GM19240 (cell line): ENCODE measurements around the gene TMEM272.

Experiments
- DNase-seq: peaks from one replicate; pipeline ENCODE4 v3.0.0; 2011; ENCODE audit warnings: low spot score; ENCODE audit not compliant: insufficient read length

TMEM272 gene

DNA sequence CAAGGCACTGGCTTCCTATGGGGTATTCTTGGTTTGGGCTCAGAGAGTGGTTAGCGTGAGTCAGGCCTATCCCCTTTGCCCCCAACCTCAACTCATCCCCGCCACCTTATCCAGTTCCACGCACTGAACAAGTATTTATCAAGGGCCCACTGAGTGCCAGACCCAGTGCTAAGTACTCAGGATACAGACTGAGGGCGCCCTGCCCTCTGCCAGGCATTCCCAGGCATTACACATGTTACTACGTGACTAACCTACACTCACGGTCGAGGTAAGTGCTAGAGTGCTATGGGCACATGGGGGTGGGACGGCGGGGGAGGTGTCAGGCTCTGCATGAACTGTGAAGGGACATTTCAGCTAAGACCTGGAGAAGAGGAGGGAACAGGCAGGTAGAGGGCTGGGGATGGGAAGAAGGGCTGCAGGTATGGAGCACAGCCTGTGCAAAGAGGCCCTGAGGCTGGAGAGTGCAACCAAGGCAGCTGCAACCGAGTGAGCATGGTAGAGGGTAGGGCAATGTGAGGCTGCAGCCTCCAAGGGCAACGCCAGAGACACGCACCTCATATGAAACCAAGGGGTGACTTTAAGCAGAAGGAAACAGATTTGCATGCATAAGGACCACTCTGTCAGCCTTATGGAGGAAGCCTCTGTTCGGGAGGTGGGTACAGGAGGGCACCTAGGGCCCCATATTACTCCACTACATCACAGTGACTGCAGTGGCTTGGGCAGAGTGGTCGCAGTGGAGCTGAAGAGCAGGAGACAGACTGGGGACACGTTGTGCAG is 63.5 kb downstream of the TMEM272 start:
- DNase-seq, result no peak

DNA sequence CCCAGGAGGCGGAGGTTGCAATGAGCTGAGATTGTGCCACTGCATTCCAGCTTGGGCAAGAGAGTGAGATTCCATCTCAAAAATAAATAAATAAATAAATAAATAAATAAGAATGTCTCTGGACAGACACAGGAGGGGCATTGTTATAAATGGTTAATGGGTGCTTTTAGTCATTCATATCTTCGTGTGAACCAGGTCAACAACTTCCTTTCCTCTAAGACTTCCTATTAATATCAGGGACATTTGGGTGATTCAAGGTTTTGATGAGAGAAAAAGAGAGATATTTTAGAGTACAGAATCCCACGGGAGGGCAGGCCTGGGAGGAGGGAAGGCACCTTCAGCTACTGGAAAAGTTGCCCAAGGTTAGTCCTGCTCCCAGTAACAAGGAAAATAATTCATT is 64.9 kb downstream of the TMEM272 start:
- DNase-seq, result no peak

DNA sequence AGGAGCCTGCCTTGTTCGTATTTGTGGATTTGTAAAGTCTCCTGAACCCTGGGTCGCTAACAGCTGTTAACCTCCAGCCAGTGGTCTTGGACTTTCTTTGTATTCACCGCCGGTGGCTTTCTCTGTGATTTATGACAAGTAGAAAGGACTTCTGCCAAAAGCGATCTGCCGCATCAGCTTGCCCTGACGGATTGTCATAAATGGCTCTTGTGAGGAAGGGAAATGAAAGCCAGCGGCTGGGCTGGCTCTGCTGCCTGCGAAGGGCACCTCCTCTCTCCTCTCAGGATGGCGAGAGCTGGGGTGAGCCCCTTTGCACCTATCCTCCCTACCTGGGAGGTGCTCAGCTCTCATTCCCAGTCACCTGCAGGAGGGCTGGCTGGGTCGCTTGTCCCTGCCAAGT is 66.6 kb downstream of the TMEM272 start:
- no peak for DNase-seq

DNA sequence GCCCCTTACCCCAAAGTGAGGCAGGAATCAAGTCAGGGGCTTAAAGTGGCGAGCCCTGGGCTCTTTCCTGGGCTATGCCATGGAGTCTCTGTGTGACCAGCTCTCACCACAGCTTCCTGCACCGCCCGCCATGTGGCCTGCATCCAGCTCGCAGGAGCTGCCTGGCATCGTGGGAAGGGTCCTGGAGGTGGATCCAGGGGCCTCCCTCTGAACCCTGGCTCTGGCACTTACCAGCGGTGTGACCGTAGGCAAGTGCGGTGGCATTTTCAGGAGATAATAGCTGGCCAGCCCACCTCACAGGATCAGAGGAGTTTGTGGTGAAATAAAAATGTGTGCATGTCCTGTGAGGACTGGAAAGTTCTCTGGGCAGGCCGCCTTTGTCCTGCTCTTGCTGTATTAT is 67.1 kb downstream of the TMEM272 start:
- no peak for DNase-seq

DNA sequence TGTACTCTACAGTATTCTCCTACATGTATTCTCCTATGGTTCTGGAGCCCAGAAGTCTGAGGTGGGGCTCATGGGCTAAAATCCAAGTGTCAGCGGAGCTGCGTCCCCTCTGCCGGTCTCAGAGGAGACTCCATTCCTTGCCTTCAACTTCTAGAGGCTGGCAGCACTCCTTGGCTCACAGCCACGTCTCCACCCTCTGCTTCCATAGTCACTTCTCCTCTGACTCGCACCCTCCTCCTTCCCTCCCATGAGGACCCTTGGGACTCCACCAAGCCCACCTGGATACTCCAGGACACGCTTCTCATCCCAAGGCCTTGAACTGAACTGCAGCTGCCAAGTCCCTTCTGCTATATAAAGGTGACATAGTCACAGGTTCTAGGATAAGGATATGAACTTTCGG is 68.8 kb downstream of the TMEM272 start:
- no peak for DNase-seq

DNA sequence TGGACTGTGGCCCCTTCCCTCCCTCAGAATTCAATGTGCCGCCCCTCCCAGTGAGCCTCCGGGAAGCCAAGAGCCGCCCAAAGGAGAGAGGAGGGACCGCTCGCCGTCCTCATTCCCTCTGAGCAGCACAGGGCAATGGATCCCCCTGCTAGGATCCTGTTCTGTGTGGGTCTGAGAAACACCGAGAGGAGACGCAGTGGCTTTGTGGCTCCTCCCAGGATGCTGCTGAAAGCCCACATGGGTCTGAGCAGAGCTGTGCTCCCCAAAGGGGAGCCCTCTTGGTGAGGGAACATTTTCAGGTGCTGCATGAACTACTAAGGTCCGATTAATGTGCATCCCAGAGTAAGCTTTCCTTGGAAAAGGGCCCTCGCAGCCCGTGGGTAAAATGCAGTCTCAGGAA is 71.5 kb downstream of the TMEM272 start:
- no peak for DNase-seq

DNA sequence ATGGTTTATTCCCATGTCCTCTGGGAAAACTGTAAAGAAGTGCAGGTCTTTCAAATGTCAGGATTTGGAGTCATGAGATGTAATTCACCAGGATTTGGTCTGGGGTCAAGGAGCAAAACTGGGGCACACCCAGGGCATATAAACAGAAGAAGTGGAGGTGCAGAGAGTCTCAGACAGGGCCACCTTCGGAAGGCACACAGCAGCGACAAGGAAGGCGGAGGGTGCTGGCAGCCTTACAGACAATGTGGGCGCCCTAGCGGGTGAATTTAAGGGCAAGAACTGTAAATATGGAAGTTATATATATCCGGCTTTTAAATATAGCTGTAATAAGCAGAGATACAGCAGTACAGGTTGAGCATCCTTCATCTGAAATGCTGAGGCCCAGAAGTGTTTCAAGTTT is 72.2 kb downstream of the TMEM272 start:
- DNase-seq, result no peak

DNA sequence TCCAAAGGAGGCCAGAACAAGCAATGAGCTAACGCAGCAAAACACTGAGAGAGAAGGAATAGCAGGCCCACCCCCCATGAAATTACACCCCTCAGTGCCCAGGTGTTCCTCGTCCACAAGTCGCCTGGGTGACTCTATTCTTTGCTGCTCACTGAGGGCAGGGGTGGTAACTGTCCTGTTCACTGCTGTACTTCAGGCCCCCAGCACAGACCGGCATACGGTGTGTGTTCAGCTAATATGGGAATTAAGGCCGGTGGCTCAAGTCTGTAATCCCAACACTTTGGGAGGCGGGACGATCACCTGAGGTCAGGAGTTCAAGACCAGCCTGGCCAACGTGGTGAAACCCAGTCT is 72.9 kb downstream of the TMEM272 start:
- no peak for DNase-seq

DNA sequence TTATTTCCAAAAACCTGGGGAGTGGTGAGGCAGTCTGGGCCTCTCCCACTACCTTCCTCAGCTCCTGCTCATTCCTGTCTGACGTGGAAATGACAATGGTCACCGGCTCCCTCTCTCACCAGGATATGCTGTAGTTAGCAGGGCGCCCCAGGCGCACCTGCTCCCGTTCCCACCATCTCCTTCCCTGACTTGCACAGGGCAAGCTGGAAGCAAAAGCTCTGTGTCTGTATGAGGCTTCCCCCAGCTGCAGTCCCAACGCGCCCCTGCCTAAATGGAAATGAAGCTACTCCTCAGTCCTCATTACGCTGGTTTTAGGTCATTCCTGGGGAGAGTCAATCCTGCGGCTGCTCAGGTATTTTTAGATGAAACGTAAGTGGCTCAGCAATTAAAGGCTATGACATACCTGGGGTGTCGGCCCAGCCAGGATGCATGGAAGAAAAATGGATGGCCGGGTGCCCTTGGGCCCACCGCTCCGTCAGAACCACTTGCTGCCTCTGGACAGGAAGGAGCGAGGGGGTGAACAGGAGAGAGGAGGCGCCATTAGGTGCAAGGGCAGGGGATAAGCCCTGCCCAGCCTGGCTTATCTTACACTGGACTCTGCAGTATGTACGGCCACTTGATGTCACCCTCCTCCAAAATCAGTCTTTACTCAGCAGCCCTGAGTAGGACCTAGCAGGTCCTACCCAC is 73.4 kb downstream of the TMEM272 start:
- no peak for DNase-seq

DNA sequence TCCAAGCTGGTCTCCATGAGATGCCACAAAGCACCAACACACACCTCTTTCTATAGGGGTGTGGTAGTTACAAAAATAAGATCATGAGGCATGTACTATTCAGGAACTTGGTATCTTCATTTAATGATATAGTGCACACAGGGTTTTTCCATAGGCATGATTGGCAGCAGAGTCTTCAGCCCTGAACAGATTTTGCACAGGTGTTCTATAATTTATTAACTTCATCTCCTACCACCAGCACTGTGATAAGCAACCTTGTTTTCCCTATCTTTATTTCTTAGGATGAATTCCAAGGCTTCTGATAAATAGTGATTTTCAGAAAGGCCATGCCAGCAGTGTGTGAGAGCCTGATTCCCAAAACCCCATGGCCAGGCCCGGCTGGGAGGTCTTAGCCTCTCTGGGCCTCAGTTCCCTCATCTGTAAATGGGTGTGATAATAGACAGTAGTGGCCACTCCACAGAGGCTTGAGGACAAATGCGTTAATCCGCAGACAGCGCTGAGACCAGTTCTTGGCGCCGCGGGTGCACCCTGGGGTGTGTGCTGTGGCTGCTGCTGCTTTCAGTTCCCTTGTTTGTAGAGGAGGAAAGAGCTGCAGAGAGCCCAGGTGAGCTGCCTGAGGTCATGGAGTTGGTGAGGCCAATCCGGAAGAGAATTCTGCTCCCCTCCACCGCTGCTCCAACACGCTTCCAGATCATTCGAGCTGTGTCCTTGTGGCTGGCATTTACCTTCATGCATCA is 74.1 kb downstream of the TMEM272 start:
- DNase-seq, result no peak

DNA sequence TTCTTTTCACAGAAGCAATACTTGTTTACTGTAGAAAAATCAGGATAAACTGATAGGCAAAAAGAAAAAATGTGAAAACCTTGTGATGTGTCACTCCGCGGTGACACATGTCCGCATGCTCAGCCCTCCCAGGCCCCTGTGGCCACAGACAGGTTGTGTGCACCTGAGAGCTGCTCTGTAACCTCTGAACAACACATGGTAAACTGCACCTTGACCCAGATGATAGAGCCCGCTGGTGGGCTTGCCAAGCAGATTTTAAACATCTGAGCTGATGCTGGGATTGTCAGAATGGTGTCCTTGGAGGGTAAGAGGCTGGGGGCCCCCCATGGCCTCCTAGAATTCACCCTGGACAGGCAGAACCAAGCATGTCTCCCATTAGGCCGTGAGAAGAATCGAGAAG is 74.8 kb downstream of the TMEM272 start:
- no peak for DNase-seq

DNA sequence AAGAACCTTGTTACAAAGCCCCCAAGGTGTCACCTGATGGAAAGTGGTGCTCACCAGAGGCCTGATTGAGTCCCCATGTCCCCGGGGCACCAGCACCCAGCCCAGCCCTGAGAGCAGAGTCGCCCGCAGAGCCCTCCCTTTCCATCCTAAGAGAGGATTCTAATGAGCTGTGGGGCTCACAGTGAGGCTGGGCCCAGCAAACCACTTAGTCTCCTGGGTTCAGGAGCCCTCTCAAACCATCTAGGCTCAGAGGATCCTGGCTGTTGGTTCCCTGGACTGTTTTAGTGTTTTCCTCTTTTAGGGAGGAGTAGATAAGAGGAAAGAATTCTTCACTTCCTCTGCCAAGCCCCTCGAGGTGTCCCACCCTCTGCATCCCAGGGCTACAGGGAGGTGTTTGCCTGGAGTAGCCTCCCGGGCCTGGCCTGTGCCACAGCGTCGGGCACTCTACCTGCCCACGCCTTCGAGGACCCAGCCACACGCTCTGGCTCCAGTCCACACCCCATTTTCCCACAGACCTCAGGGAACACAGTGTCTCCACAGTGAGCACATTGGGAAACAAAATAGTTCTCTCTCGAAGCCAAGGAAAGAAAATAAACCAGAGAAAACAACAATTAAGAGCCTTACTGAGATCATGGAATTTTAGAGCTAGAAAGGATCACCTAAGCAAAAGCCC is 75.4 kb downstream of the TMEM272 start:
- no peak for DNase-seq

DNA sequence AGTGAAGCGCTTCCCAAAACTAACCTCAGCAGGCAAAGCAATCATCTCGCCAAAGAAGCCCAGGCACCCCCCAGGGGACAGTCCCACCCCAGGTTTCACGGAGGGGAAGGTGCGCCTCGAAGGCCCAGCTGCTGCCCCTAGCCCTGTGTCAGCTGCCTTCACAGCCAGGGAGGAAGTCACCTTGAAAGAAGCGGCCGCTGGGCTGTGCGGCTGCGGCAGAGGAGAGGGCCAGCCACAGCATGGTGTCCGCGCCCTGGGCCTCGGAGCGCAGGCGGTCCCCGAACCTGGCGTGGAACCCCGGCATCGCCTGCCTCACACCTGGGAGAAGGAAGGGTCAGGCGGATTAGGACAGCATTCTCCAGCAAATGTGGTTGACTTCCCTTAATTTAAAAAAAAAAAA is 76.0 kb downstream of the TMEM272 start:
- no peak for DNase-seq

DNA sequence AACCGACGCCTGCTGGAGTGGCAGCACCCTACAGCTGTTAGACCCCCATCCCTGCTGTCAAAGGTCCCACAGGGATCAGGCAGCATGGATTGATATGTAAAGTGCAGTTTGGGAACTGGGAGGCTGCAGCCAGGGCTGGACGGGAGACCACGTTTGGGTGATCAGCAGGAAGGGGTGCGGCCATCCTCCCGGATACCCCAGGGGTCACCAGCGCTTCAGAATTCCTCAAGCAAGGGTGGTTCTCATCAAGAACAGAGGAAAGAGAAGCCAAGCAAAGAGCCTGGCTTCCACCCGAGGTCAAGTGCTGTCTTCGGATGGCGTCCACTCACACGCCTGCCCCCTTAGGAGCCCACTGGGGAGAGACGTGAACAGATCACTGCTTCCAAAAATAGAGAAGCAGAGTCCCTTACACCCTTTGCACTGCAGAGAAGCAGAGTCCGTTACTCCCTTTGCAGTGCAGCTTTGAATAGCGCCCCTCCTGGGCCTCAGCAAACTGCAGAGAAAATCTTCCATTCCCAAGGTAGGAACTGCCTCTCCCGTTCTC is 76.5 kb downstream of the TMEM272 start:
- no peak for DNase-seq

DNA sequence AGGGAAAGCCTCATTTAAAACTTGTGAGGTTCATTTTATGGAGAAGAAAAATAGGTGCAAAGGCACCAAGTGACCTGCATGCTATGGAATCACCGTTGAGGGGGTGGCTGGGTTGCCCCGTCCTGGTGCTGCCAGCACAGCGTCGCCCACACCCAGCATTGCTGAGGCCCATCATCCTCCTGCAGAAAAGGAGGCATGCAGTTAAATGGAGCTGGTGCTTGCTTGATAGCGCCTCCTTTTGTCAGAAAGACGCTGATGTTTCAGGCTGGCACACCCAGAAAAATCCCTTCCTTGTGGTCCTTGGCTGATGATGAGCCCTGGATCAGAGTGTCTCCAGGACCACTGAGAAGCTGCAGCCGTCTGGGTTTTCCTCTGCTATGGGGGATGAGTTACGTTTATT is 77.9 kb downstream of the TMEM272 start:
- DNase-seq, result no peak

DNA sequence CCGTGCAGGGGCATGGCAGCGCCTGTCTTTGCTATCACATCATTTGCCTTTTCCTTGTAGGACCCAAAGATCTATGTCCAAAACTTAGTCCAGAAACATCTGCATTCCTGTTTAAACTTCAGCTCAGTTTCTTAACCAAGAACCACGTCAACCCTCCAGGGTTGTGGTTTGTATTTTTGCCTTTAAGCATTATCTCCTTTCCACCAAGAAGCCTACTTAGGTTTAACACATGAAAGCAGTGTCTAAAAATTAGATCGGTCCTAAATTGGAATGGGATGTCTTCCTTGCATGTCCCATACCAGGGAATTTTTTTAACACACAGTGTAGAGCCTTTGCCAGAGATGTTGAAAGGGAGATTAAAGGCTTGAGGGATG is 79.8 kb downstream of the TMEM272 start:
- no peak for DNase-seq

DNA sequence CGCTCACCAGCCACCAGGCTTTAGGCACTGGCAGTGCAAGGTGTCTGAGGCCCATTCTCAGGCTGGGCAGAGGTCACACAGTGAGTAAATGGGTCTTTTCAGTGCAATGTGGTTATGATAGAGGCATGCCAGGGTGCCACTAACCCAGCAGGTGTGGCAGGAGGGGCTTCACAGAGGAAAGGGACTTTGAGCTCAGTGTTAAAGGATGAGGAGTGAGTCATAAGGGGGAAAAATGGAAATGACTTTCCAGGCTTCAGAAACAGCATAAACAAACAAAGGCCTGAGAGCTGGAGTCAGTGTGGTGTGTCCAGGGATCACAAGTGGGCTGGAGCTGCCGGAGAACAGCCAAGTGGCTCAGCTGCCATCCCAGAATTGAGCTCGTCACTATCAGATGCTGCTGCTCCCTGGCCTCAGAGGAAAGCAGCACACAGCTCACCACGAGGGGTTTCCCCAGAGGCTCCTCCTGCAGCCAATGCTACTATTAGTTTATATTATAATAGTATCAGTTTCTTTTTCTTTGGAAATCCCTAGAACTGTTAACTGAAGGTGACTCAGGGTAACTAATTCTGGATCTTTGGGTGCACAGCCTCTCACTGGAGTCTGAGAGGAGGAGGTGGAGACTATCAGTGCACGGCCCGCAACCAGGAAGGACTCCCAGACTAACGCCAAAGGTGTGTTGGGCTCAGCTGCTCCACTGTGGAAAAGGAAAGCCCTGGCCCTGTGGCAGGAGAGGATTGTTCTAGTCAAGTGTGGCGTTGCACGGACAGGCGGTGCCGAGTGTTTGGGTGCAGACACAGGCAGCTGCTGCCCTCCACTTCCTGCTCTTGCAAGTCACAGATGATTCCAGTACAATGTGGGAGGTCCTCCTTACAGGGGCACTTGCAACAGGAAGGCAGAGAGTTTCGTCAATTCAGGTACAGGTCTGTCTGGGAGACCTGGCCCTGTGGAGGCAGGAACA is 80.5 kb downstream of the TMEM272 start:
- DNase-seq, result peak; percentile 54

DNA sequence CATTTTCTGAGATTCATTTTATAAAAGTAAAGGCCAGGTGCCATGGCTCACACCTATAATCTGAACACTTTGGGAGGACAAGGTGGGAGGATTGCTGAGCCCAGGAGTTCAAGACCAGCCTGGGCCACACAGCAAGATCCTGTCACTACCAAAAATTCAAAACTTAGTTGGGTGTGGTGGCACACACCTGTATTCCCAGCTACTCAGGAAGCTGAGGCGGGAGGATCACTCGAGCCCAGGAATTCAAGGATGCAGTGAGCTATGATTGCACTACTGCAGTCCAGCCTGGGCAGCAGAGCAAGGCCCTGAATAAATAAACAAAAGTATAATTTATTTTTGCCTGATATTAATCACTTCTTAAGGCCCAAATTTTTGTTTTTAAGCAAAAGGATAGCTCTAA is 81.5 kb downstream of the TMEM272 start:
- no peak for DNase-seq
